ENCODE measurements around the gene STX1A.

Gene STX1A

GRCh38 chr7:73702665-73703064 is 16.8 kb downstream of the STX1A start:
- H3K36me3 ChIP-seq (ENCODE audit: control insufficient read depth in 2 of 2, insufficient read depth in 1 of 2, low read length in 2 of 2), result peaks cover 0 to 54% of the 10 kb centered on the region in 2 experiments; a peak in 2 of 3 replicates
- no peak for TF ChIP-seq ZNF654 (tag by site-specific recombination; IDR thresholded peaks at IDR 0.05; ENCODE audit: low read depth)
- no peak for TF ChIP-seq ZNF518A (tag by site-specific recombination; conservative IDR thresholded peaks at IDR 0.05; ENCODE audit: low read depth)
- no peak for TF ChIP-seq BCL11B (tag by site-specific recombination; IDR thresholded peaks at IDR 0.05; ENCODE audit: low read depth)
- no peak for TF ChIP-seq ZNF433 (tag by site-specific recombination; IDR thresholded peaks at IDR 0.05; ENCODE audit: low read depth)
- TF ChIP-seq INSM2 (tag by site-specific recombination; IDR thresholded peaks at IDR 0.05), result no peak
- TF ChIP-seq KLF8 (tag by site-specific recombination; IDR thresholded peaks at IDR 0.05), result no peak
- no peak for TF ChIP-seq ZNF211 (tag by site-specific recombination; IDR thresholded peaks at IDR 0.05; ENCODE audit: low read depth)
- TF ChIP-seq ZFP3 (tag by site-specific recombination; IDR thresholded peaks at IDR 0.05; ENCODE audit: low read depth), result no peak
- TF ChIP-seq ZNF302 (tag by site-specific recombination; IDR thresholded peaks at IDR 0.05; ENCODE audit: low read depth), result no peak
- TF ChIP-seq ZNF140 (tag by site-specific recombination; IDR thresholded peaks at IDR 0.05), result no peak
- TF ChIP-seq ZNF596 (tag by site-specific recombination; IDR thresholded peaks at IDR 0.05), result no peak
- no peak for TF ChIP-seq ZBTB6 (tag by site-specific recombination; IDR thresholded peaks at IDR 0.05)
- no peak for TF ChIP-seq ZSCAN23 (tag by site-specific recombination; IDR thresholded peaks at IDR 0.05)
- no peak for TF ChIP-seq ZFP37 (tag by site-specific recombination; IDR thresholded peaks at IDR 0.05)
- no peak for TF ChIP-seq ZNF555 (tag by site-specific recombination; conservative IDR thresholded peaks at IDR 0.05)
- TF ChIP-seq ZNF366 (tag by site-specific recombination; conservative IDR thresholded peaks at IDR 0.05), result no peak
- no peak for TF ChIP-seq SP3 (tag by site-specific recombination; IDR thresholded peaks at IDR 0.05)
- no peak for TF ChIP-seq ZNF837 (tag by site-specific recombination; IDR thresholded peaks at IDR 0.05)
- TF ChIP-seq TRIM28 (IDR thresholded peaks at IDR 0.05; ENCODE audit: borderline replicate concordance, low read length), result no peak
- TF ChIP-seq ZNF600 (tag by site-specific recombination; IDR thresholded peaks at IDR 0.05), result no peak
- ChIA-PET POLR2A (interaction anchor here (0.7 to 1.0 kb wide), 3 partner anchors 12 to 32 kb away, joined by 3 to 5 read pairs (median 4); no protein-coding TSS in a partner anchor), CTCF (interaction anchor here (1.5 to 2.4 kb wide), 3 partner anchors 32 to 96 kb away, joined by 4 to 12 read pairs (median 5); no protein-coding TSS in a partner anchor)
- no peaks in the 10 kb centered on the region for H3K9me3 ChIP-seq (ENCODE audit: control insufficient read depth, insufficient read depth, low read depth, low read length)
- no peaks in the 10 kb centered on the region for H3K4me1 ChIP-seq (ENCODE audit: control insufficient read depth, insufficient read depth, low read length)
- H3K27ac ChIP-seq (ENCODE audit: extremely low read depth, low read depth, low read length), result no peak overlapping the region
- no peak overlapping the region for H3K4me3 ChIP-seq (ENCODE audit: low read depth, low read length)

Data from HEK293 (cell line).